Transverse colon (tissue), 4 donors: ENCODE results near the gene C1QTNF1. TPM values are rescaled to one million over a fixed set of nuclear protein-coding genes. Genes with fewer than 3 reads are reported as not detected.
A peak's percentile ranks its signal among the peaks of the same experiment; 100 is the strongest.

Source experiments
- DNase-seq: peaks from one replicate; pipeline ENCODE4 v3.0.0-alpha.2; 2019
- H3K27ac ChIP-seq, 4 donors: fragments of 200-600 bp; sonication (generic); 2 replicates each; pipeline ENCODE4 v1.5.1; 2016 to 2018; ENCODE audit warnings: inconsistent platforms in 4 of 4
- H3K27me3 ChIP-seq: fragments of 200-600 bp; sonication (generic); 2 replicates; pipeline ENCODE4 v1.5.1; 2017; ENCODE audit warnings: inconsistent platforms
- H3K36me3 ChIP-seq, 4 donors: fragments of 200-600 bp; sonication (generic); 2 replicates each; pipeline ENCODE4 v1.5.1; 2017 to 2019; ENCODE audit warnings: inconsistent platforms in 4 of 4
- H3K4me1 ChIP-seq, 4 donors: fragments of 200-600 bp; sonication (generic); 2 replicates each; pipeline ENCODE4 v1.5.1; 2017 to 2020; ENCODE audit warnings: inconsistent platforms in 4 of 4
- H3K4me3 ChIP-seq, 4 donors: fragments of 200-600 bp; sonication (generic); 1 replicate in 1 of 4; 2 replicates in 3 of 4; pipeline versions ENCODE4 v1.5.1 to v1.6.1; 2017 to 2019; ENCODE audit warnings: inconsistent platforms in 4 of 4
- H3K9me3 ChIP-seq, 2 donors: fragments of 200-600 bp; sonication (generic); 2 replicates each; pipeline ENCODE4 v1.5.1; 2017 to 2019; ENCODE audit warnings: inconsistent platforms in 2 of 2
- CTCF ChIP-seq, 5 experiments: fragments of 200-600 bp in 3 of 5; fragments of 450-650 bp in 2 of 5; sonication (generic) in 3 of 5; IDR thresholded peaks; 1 replicate in 2 of 5; 2 replicates in 3 of 5; pipeline ENCODE4 v1.5.1; 2016 to 2017; ENCODE audit warnings: antibody characterized with exemption in 5 of 5, inconsistent platforms in 3 of 5, mild to moderate bottlenecking in 2 of 5, moderate library complexity in 1 of 5
- EP300 ChIP-seq: sonication (generic); formaldehyde crosslinking; IDR thresholded peaks from one replicate; pipeline ENCODE4 v1.6.1; 2017; ENCODE audit warnings: antibody characterized with exemption, low read depth
- POLR2A ChIP-seq: fragments of 450-650 bp; IDR thresholded peaks from one replicate; pipeline ENCODE4 v1.6.1; 2016; ENCODE audit warnings: antibody characterized with exemption, mild to moderate bottlenecking, moderate library complexity
- POLR2AphosphoS5 ChIP-seq, 3 donors: sonication (generic); formaldehyde crosslinking; IDR thresholded peaks; one replicate each; pipeline ENCODE4 v1.6.1; 2016; ENCODE audit warnings: antibody characterized with exemption in 3 of 3
- WGBS, 2 donors: methylation state at CpG; one replicate each; pipeline ENCODE4 v1.1.5; 2018; ENCODE audit warnings: low coverage in 1 of 2; 5-methylcytosine and 5-hydroxymethylcytosine counted together
- in situ Hi-C, 4 donors: fragments of 200-750 bp; cut with MboI; loops; one replicate each; pipeline versions ENCODE4 v1.15.0 to v1.15.1; 2017; ENCODE audit warnings: low sequenced_read_pairs in 3 of 4, low pct_ligation_motif_present in 1 of 4, low pct_unique_long_range_greater_than_20kb in 1 of 4
- intact Hi-C: fragments of 100-400 bp; cut with DNase I; formaldehyde crosslinking; loops from one replicate; pipeline ENCODE4 v1.15.1; 2023; ENCODE audit warnings: low total_unique reads
- total RNA-seq, 4 donors: library from RNA; depleted of rRNA; stranded (reverse); fragments of >200 nt; gene quantifications; one replicate each; pipeline ENCODE4 v1.1.0, GENCODE V29; 2016

C1QTNF1 gene
- total RNA-seq, 4 donors from 2014 or later = 5.4 to 35.5 (median 12.0) TPM

DNA sequence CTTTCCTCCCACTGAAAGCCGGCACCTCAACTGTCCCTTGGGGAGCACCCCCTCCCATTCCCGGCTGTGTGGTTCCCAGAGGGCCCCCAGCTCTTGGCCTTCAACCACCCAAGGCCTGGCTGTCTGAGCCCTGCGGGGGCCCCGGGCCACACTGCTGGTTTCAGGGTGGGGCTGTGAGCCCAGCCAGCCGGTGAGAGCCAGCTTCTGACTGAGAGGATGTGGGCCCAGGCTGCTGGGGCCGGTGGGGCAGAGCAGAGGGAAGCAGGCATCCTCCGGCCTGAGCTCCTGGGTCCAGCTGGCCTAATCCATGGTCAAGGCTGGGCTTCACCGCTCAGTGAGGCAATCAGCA, 43.4 kb upstream of the C1QTNF1 start:
- Histone ChIP-seq H3K27ac (peak overlapping the region; percentile 78 to 86 (median 82)), H3K27me3 (no peaks in the 10 kb centered on the region), H3K9me3 (no peaks in the 10 kb centered on the region), H3K4me3 (no peak overlapping the region), H3K36me3 (no peaks in the 10 kb centered on the region), H3K4me1 (peaks cover 37 to 52% (median 45%) of the 10 kb centered on the region in 4 donors)
- intact Hi-C loops = no loop called here
- no peak for TF ChIP-seq POLR2AphosphoS5 (IDR thresholded peaks at IDR 0.05)
- TF ChIP-seq CTCF (IDR thresholded peaks at IDR 0.05) = no peak
- no peak for TF ChIP-seq EP300
- no peak for DNase-seq
- WGBS, 2 donors = 83% methylated on average over 7 of the region's 8 CpGs; no CpG with 5 or more reads in 1 of the 2 donors
- in situ Hi-C loops = no loop called here

GRCh38 chr17:78981010-78981888, 42.7 kb upstream of the C1QTNF1 start:
- no peak for DNase-seq
- Histone ChIP-seq H3K27me3 (no peaks in the 10 kb centered on the region), H3K36me3 (no peaks in the 10 kb centered on the region), H3K27ac (peak overlapping the region in 1 of 4 donors; percentile 86), H3K4me3 (no peak overlapping the region), H3K9me3 (no peaks in the 10 kb centered on the region), H3K4me1 (peaks cover 33 to 52% (median 43%) of the 10 kb centered on the region in 4 donors)
- 88 to 96% methylated on average over 3 to 16 of the region's 16 CpGs for WGBS, 2 donors
- in situ Hi-C loops (no loop called here), intact Hi-C loops (no loop called here)
- no peak for TF ChIP-seq CTCF (IDR thresholded peaks at IDR 0.05)
- no peak for TF ChIP-seq POLR2A
- no peak for TF ChIP-seq EP300
- TF ChIP-seq POLR2AphosphoS5 (IDR thresholded peaks at IDR 0.05) = no peak

DNA sequence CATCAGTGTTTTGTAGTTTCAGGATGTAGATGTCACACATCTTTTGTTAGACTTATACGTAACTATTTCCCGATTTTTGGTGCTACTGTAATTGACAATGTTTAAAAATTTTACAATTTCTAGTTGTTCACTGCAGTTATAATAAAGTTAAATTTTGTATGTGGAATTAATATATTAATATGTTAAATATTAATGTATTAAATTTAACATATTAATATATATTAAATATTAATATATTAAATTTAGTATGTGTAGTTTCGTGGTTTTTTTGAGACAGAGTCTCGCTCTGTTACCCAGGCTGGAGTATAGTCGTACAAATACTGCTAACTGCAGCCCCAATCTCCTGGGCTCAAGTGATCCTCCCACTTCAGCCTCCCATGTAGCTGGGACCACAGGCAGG, 38.6 kb upstream of the C1QTNF1 start:
- TF ChIP-seq POLR2A (no peak), EP300 (no peak), POLR2AphosphoS5 (IDR thresholded peaks at IDR 0.05) (no peak), CTCF (IDR thresholded peaks at IDR 0.05) (no peak)
- intact Hi-C loops (no loop called here), in situ Hi-C loops (no loop called here)
- Histone ChIP-seq H3K9me3 (no peaks in the 10 kb centered on the region), H3K27me3 (no peaks in the 10 kb centered on the region), H3K27ac (peak overlapping the region in 3 of 4 donors; percentile 65 to 79 (median 72)), H3K36me3 (peaks cover 0 to 4% (median 0%) of the 10 kb centered on the region in 4 donors), H3K4me1 (peaks cover 12 to 35% (median 15%) of the 10 kb centered on the region in 4 donors), H3K4me3 (no peak overlapping the region)
- no peak for DNase-seq
- 80 to 85% methylated on average over 5 of the region's 5 CpGs for WGBS, 2 donors

DNA sequence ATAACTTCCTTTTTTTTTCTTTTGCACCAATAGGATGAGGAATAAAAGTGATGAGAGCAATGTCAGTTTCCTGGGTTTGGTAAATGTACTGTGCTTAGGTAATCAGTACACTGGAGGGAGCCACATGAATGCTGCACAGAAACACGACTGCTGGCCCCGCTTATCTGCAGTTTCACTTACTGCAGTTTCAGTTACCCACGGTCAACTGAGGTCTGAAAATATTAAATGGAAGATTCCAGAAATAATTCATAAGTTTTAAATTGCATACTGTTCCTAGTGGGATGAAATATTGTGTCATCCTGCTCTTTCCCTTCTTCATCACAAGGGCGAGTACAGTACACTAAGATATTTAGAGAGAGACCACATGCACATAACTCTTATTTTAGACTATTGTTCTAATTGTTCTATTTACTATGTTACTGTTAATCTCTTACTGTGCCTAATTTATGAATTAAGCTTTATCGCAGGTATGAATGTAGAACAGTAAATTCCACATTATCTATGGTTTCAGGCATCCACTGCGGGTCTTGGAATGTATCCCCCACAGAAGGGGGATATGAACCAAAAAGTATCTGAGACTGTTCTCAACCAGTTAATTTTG, 37.8 kb upstream of the C1QTNF1 start:
- no peaks in the 10 kb centered on the region for H3K27me3 ChIP-seq
- in situ Hi-C loops = no loop called here
- peaks cover 0 to 8% (median 1%) of the 10 kb centered on the region in 4 donors for H3K36me3 ChIP-seq
- H3K4me3 ChIP-seq = peak overlapping the region in 2 of 4 donors; percentile 3 to 13
- peak overlapping the region; percentile 65 to 79 (median 74) for H3K27ac ChIP-seq
- no peaks in the 10 kb centered on the region for H3K9me3 ChIP-seq
- intact Hi-C loops = no loop called here
- WGBS, 2 donors = 13 to 20% methylated on average over 5 to 6 of the region's 6 CpGs
- H3K4me1 ChIP-seq = peaks cover 12 to 33% (median 14%) of the 10 kb centered on the region in 4 donors
- DNase-seq = peak; percentile 53
- TF ChIP-seq CTCF (IDR thresholded peaks at IDR 0.05) (peak in 4 of 5 experiments; percentile 31 to 52 (median 42)), POLR2AphosphoS5 (IDR thresholded peaks at IDR 0.05) (peak in 1 of 3 donors; percentile 15), POLR2A (peak; percentile 8), EP300 (no peak)
